Measurements from ENCODE around the gene MAGEB6. TPM values are rescaled to one million over a fixed set of nuclear protein-coding genes. Genes with fewer than 3 reads are reported as not detected.

MAGEB6 gene
- total RNA-seq, 4 donors from 2014 or later: not detected

GRCh38 chrX:26208012-26208411 is 15.8 kb downstream of the MAGEB6 start:
- TF ChIP-seq CTCF (IDR thresholded peaks at IDR 0.05) (no peak), POLR2A (IDR thresholded peaks at IDR 0.05) (no peak)
- WGBS, 2 donors: 54 to 60% methylated on average over 3 of the region's 3 CpGs
- no peak for DNase-seq
- no peaks in the 10 kb centered on the region for H3K36me3 ChIP-seq
- no peaks in the 10 kb centered on the region for H3K4me1 ChIP-seq
- no peaks in the 10 kb centered on the region for H3K27me3 ChIP-seq
- intact Hi-C loops (cut with DNase I): no loop called here
- H3K27ac ChIP-seq: no peak overlapping the region
- no peaks in the 10 kb centered on the region for H3K9me3 ChIP-seq
- H3K4me3 ChIP-seq (replicated peaks in 1 of 3): no peak overlapping the region

DNA sequence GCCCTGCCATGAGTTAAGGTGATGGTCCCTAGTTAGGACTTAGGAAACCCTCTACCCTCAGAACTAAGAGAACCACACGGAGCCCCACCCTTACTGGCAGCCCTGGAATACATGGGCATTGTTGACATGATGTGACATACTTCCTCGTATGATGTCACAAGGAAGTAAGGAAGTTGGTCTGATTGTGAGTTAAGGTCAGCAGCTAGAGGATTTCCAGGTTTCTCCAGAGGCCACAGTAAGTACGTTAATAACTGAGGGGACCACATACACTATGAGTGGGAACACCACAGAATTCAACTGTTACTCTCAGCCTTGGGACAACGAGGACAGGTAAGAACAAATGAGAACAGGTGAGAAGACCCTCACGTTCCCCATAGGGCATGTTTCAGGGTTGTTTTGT is 23.6 kb downstream of the MAGEB6 start, which contains the start of gene MAGEB5:
Gene MAGEB5, plus strand, starts transcription at position 301 of the 400 bp plus-strand sequence. CDS start 1,133 bp downstream, outside the sequence.
- TF ChIP-seq POLR2A (IDR thresholded peaks at IDR 0.05) (no peak), CTCF (IDR thresholded peaks at IDR 0.05) (no peak)
- 74 to 80% methylated on average over 2 to 5 of the region's 5 CpGs for WGBS, 2 donors
- Histone ChIP-seq H3K27me3 (no peaks in the 10 kb centered on the region), H3K9me3 (no peaks in the 10 kb centered on the region), H3K27ac (no peak within 1 kb of the TSS), H3K4me3 (replicated peaks in 1 of 3) (no peak within 1 kb of the TSS), H3K36me3 (no peaks in the 10 kb centered on the region), H3K4me1 (no peaks in the 10 kb centered on the region)
- DNase-seq: no peak
- intact Hi-C loops (cut with DNase I): no loop called here

DNA sequence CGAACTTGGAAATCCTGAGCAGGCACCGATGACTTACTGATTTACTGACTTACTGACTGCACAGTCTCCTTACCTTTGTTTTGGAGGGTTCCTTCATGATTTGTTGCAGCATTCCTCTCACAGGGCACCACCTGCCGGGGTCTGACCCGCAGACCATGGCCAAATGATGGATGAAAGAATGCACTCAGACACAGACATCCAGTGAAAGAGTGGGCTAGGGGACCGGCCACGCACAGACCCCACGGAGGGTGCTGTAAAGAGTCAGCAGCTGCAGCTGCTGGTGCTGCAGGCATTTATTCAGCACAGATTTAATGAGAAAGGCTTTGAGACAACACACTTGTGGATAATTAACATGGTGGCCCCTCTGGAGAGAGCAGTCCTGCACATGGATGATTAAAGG is 27.1 kb downstream of the MAGEB6 start:
- no peaks in the 10 kb centered on the region for H3K9me3 ChIP-seq
- WGBS, 2 donors: 65 to 69% methylated on average over 6 to 7 of the region's 7 CpGs

DNA sequence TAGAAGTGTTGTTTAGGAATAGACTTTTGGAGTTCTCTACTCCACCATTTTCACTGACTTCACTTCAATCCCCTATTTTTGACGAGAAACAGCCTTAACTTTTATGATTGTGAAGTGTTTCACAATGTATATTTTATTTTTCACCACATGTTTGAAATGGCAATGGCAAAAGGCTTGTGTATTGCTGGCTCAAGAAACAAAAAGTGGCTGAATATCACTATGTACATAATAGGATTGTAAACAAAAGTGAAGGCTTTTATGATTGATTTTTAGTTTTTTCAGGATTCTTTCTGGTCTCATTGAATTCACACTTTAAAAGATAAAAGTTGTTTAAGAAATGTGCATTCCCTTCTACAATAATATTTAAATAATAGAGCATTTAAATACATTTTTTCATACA is 41.9 kb downstream of the MAGEB6 start:
- no peaks in the 10 kb centered on the region for H3K36me3 ChIP-seq
- no peak for DNase-seq

More for the DNA sequence above, 27.1 kb downstream of the MAGEB6 start:
- TF ChIP-seq POLR2A (IDR thresholded peaks at IDR 0.05) (no peak), CTCF (IDR thresholded peaks at IDR 0.05) (no peak)
- intact Hi-C loops (cut with DNase I): no loop called here
- H3K4me1 ChIP-seq: no peaks in the 10 kb centered on the region
- H3K27me3 ChIP-seq: no peaks in the 10 kb centered on the region
- no peak overlapping the region for H3K27ac ChIP-seq
- no peaks in the 10 kb centered on the region for H3K36me3 ChIP-seq
- DNase-seq: no peak
- no peak overlapping the region for H3K4me3 ChIP-seq (replicated peaks in 1 of 3)

More for the DNA sequence above, 41.9 kb downstream of the MAGEB6 start:
- H3K4me1 ChIP-seq: no peaks in the 10 kb centered on the region
- H3K9me3 ChIP-seq: no peaks in the 10 kb centered on the region
- no peak overlapping the region for H3K4me3 ChIP-seq (replicated peaks in 1 of 3)
- H3K27ac ChIP-seq: no peak overlapping the region
- intact Hi-C loops (cut with DNase I): no loop called here
- TF ChIP-seq CTCF (IDR thresholded peaks at IDR 0.05) (no peak), POLR2A (IDR thresholded peaks at IDR 0.05) (no peak)
- WGBS, 2 donors: 70 to 88% methylated on average over 1 of the region's 1 CpG
- H3K27me3 ChIP-seq: no peaks in the 10 kb centered on the region

Other genes starting within 250 kb of the MAGEB6 start
- not detected for gene MAGEB18, start 54.1 kb upstream of the MAGEB6 start, total RNA-seq
- gene MAGEB6B, start 31.8 kb upstream of the MAGEB6 start, total RNA-seq: not detected
- not detected for gene MAGEB5, start 23.7 kb downstream of the MAGEB6 start, total RNA-seq

Data from thyroid gland (tissue), 4 donors.